HG03575 (cell line): Measurements from ENCODE around the gene SLFN13.
"Not testable (repeated sequence)": the region's sequence is repeated elsewhere in the genome, so short reads cannot be mapped to it uniquely, and the experiment has no call there.

ENCODE experiments used
- ATAC-seq: cut with Tn5 transposase; IDR thresholded peaks from one replicate; pipeline ENCODE4 v1.9.1; 2021; ENCODE audit not compliant: unreplicated experiment, insufficient number of reproducible peaks, low FRiP score; ENCODE audit errors: extremely low read depth

The SLFN13 gene

DNA sequence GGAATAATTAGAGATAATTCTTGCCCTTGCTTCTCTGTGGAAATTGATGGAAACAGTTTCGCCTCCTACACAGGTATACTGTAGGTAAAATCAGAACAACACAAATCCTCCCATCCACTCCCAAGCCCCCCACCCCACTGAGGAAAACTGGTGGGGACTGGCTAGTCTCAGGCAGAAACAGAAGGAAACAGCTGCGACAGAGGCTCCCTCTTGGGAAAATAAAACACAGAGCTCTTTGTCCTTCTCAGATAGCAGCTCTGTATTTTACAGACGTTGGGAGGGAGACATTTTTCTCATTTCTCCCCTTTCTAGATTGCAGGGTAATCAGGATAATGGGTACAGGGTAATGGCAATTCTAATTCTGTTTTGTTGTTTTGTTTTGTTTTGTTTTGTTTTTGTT is 1.1 kb downstream of the SLFN13 start:
- no peak for ATAC-seq

DNA sequence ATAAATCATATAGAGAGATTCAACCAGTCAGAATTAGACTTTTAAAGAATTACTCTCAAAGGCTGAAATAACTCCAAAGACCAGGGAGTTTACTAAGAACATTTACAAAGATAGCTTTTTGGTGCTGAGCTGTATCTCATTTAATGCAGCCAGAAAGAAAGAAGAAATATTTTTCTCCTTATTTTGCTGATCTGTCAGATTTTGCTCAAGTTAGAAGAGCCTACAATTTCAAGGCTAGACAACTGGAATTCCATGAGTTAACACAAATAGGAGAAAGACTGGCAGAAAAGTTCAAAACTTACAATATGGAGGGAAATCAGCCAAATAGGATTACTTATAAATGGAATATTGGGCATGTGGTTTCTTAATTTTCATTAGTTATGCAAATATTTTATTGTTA is 10.1 kb downstream of the SLFN13 start:
- no peak for ATAC-seq

DNA sequence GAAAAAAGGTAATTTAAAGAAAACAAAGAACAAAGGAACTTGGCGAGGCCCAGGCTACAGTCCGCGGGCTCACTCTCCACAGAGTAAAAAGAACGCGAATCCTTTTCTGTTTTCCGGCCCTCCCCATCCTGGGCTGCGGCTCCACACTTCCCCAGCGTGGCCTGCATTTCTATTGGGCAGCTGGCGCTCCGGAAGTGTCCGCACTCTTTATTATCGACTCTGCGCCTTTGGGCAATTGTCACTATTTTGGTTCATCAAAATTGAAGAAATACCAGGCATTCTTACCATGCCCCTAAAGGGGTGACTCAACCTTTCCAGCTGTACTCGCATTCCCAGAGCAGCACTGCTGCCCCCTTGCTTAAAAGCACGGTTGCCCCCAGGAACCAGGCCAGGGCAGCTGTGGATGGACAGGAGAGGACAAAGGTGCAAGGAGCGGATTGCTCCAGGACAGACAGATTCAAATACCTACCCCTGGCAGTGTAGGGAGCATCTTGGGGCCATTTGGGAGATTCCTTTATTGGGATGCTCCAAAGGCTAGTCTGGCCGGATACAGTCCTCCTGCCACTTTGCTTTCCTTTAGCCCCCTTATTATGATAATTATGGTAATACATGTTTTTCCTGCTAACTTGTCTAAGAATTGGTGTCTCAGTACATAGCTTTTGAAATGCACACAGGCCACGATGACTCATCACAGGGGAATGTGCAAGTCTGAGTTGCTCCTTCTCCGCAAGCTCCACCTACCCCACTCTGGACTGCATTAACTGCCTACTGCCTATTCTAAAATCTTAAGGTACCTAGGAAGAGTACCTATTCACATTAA is 15.3 kb downstream of the SLFN13 start:
- ATAC-seq: no peak

DNA sequence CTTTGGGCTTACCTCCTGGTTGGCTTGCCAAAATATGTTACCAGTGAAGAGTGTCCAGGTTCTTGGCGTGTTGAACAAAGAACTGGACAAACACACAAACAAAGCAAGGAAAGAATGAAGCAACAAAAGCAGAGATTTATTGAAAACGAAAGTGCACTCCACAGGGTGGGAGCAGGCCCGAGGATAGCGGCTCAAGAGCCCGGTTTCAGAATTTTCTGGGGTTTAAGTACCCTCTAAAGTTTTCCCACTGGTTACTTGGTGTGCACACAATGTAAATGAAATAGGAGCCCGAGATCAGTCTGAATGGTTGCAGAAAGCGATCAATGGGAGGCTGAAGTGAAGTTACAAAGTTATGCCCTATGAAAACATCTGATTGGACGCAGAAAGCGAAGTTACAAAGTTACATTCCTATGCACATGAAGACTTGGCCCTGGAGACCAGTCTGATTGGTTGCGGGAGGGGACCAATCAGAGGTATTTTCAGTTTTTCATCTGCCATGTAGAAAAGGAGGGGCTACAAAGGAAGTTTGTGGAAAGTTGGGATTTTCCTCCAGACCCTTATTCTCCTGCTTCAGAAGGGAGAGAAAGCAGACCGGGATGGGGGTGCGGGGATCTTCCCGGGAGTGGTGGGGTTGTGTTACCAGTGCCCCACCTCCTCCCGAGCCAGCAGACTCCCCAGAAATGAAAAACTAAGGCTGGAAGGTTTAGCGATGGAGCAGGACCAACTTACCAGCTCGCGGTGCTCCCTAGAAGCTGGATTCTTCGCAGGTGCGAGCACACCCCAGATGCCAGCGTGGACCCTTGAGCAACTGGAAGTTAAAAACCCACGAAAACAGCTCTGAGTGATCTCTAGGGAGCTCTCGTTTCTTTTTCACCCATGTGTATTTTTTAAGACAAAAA is 16.1 kb downstream of the SLFN13 start, which contains the start of gene SLFN12:
Gene SLFN12 (minus strand): TSS at position 325 of the 899 bp plus-strand sequence. CDS start 9,472 bp downstream, outside the sequence.
- no peak for ATAC-seq

DNA sequence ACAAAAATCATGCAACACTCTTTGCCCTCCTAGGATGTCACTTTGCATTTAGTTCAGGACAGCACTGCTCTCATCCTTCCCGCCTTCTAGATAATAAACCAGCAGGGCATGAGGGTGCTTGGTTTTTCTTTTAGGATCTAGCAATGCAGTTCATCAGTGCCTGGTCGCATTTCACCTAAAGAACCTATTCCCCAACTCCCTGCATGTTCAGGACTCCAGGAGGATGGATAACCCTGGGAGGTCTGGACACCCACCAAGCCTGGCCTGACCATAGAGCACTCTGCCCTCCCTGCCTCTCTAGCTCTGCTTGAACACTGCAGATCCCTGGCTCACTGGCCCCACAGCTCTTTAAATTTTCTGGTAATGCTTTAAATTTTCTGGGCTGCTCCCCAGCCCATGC is 18.9 kb downstream of the SLFN13 start:
- ATAC-seq: no peak

DNA sequence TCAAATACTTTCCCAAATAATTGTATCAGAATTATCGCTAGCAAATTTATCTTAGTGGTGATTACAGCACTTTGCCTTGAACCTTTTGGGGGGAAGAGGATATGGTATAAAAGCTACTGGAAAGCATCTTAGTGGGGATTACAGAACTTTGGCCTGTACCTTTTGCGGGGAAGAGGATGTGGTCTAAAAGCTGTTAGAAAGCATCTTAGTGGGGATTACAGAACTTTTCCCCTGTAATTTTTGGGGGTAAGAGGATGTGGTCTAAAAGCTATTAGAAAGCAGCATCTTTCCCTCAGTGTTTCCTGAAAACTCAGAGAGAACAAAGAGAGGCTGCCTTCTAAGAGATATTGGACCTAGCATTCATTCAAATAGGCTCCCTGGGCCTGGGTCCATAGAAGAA is 20.3 kb downstream of the SLFN13 start:
- no peak for ATAC-seq

DNA sequence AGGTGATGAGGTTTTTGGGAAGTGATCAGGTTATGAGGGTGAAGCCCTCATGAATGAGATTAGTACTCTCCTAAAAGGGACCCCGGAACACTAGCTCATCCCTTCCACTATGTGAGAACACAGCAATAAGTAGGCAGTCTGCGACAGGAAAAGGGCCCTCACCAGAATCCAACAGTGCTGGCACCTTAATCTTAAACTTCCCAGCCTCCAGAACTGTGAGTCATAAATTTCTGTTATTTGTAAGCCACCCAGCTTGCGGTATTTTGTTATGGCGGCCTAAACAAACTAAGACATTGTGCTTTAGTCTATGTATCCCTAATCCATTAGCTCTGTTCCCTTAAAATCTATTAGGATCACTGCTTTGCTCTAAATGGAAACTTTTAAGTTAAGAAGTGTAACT is 24.8 kb downstream of the SLFN13 start:
- ATAC-seq: no peak

DNA sequence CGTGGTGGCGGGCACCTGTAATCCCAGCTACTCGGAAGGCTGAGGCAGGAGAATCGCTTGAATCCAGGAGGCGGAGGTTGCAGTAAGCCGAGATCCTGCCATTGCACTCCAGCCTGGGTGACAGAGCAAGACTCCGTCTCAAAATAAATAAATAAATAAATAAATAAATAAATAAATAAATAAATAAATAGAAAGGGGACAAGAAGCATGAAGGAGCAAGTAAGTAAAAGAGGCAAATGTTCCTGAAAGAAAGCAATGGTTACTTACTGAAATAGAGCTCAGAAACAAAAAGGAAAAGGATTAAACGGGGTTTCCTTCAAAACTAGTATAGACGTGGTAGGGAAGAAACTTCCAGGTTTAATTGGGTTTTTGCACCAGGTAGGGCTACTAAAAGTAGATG is 27.5 kb downstream of the SLFN13 start:
- not testable (repeated sequence) for ATAC-seq

DNA sequence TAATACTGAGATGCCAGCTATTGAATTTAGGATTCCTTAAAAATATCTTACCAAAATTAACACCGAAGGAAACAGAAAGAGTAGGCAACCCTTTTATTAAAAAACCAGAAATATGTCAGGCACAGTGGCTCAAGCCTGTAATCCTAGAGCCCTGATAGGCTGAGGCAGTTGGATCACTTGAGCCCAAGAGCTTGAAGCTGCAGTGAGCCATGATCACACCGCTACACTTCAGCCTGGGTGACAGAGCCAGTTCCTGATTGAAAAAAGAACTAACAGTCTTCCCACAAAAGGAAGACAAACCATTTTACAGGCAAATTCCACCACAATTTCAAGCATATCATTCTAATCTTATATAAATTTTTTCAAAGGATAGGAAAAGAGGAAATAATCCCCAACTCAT is 31.9 kb downstream of the SLFN13 start:
- ATAC-seq: no peak

DNA sequence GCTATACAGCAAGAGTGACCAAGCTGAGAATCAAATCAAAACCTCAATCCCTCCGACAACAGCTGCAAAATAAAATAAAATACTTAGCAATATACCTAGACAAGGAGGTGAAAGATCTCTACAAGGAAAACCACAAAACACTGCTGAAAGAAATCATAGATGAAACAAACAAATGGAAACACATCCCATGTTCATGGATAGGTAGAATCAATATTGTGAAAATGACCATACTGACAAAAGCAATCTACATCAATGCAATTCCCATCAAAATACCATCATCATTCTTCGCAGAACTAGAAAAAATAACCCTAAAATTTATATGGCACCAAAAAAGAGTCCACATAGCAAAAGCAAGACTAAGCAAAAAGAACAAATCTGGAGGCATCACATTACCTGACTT is 33.9 kb downstream of the SLFN13 start:
- ATAC-seq: not testable (repeated sequence)

DNA sequence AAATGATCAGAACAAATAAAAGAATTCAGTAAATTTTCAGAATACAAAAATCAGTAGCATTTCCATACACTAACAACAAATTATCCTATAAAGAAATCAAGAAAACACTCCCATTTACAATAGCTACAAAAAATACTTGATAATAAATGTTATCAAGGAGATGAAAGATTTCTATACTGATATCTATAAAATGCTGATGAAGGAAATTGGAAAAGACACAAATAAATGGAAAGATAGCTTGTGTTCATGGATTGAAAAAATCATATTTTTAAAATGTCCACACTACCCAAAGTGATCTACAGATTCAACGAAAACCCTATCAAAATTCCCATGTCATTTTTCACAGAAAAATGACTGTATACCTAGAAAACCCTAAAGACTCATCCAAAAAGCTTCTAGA is 34.3 kb downstream of the SLFN13 start:
- no peak for ATAC-seq

DNA sequence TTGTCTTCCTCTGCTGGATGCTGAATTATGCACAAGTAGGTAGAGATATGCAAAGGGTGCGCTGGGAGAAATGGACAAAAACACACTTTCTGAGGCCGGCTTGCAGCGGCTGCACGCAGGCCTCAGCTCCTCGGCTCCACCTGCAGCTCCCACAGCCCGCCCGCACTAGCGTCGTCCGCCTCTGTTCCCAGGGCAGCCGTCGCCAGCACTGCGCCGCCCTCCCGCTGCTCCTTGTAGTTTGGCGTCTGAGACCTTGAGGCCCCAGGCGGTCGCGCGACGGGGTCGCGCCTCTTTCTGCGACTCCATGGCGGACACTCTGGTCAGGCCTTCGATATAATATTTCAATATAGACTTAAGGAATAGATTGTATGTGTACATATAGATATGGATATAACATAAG is 41.0 kb downstream of the SLFN13 start:
- no peak for ATAC-seq

DNA sequence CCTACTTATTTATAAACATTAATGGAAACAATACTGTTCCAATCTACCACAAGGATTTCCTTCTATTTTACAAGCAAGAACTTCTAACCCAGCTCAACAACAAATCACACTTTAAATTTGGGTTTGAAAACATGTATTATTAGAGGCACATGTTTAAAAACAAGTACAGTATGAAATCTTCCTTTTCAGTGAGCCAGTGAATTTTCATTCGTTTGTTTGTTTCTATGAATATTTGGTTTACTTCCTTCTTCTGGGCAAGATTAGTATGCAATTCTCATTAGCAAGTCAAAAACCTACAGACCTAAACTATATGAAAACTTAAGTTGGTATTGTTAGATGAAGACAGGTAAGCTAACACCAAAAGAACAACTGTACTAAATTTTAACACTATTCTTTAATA is 42.0 kb downstream of the SLFN13 start:
- ATAC-seq: no peak

DNA sequence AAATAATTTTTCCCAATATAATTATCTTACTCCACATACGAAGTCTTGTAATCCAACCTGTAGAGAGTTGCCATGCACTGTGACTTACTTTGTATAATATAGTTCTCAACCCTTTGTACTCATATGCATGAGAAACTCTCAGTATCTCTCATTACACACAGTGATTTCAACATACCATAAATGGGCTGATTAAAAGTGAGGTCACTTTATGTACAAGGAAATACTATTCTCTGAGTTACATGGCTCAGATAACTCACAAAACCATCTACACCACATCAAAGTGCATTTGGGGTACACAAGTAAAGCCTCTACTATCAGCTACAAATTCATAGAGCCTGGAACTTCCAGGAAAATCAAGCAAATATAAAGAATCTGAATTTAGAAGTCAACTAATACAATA is 44.2 kb downstream of the SLFN13 start:
- ATAC-seq: no peak

DNA sequence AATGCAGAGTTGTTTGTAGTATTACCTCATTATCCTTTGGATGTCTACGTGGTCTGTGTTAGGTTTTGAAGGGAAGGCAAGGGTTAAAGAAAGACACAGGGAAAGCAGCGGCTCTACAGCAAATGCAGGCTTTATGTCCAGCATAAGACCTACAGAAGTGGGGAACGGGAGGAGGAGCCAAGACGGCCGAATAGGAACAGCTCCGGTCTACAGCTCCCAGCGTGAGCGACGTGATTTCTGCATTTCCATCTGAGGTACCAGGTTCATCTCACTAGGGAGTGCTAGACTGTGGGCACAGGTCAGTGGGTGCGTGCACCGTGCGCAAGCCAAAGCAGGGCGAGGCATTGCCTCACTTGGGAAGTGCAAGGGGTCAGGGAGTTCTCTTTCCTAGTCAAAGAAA is 54.8 kb downstream of the SLFN13 start:
- ATAC-seq: not testable (repeated sequence)

DNA sequence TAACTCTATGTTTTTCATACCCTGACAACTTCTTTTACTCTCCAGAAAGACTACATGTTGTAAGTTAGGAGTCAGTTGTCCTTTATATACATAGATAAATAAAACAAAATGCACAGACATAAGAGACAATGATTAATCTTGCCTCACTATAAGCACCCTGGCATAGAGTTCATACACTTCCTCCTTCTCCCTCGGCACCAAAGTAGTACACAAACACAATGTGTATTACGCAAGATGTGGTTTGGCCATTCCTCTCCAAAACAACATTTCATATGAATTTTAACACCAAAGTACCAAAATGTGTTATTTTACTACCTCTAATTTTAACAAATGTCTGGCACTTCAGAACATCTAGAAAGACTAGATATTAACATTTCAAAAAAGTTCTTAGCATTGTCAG is 57.9 kb downstream of the SLFN13 start:
- ATAC-seq: no peak

DNA sequence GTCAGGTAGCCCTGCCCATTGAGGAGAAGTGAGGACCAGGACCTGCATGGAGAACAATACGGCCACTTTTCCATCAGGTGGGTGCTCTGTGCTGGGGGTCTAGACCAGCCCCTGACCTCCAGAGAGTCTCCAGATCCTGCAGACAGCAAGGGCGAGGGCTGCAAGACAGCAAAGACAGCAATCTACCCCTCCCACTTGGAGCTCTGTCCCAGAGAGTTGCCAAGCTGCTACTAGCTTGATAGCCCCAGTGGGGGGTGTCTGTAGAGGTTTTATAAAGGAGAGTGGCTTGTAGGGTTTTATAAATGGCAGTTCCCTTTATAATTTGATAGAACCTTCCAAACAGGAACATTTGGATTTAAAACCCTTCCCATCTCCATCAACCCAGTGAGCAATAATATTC is 58.4 kb downstream of the SLFN13 start:
- no peak for ATAC-seq

DNA sequence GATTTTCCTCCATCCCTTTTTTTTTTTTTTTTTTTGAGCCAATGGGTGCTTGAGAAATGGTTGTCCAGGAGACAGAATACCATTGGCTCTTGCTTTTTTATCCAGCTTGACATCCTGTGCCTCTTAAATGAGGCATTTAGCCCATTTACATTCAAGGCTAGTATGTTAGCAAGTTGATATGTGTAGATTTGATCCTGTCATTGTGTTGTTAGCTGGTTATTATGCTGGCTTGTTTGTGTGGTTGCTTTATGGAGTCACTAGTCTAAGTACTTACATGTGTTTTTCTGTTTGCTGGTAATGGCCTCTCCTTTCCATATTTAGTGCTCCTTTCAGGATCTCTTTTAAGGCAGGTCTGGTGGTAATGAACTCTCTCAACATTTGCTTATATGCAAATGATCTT is 61.1 kb downstream of the SLFN13 start:
- ATAC-seq: no peak
